NCI-H146 treated with DMSO at 0.1 percent for 48 hours (cell line): ENCODE measurements around the gene CAMK1.

Source experiments
- DNase-seq: peaks from one replicate; lab custom pipeline; 2025; ENCODE audit not compliant: unreplicated experiment; lab: John Stamatoyannopoulos, UW

The CAMK1 gene

GRCh38 chr3:9743548-9743947, 26.2 kb downstream of the CAMK1 start:
- DNase-seq: no peak

- DNase-seq: no peak
Measured at GRCh38 chr3:9742560-9742959, 27.2 kb downstream of the CAMK1 start.

GRCh38 chr3:9739181-9739580, 30.6 kb downstream of the CAMK1 start:
- no peak for DNase-seq

- DNase-seq: no peak
Measured at GRCh38 chr3:9736831-9737230, 32.9 kb downstream of the CAMK1 start.

GRCh38 chr3:9732740-9733115, 37.0 kb downstream of the CAMK1 start:
- DNase-seq: no peak

GRCh38 chr3:9732080-9732739, 37.5 kb downstream of the CAMK1 start:
- DNase-seq: no peak

GRCh38 chr3:9731206-9732079, 38.3 kb downstream of the CAMK1 start, which contains the start of gene BRPF1:
TSS of gene BRPF1 (plus strand) at chr3:9731735. CDS start at chr3:9734141, 2,406 bp downstream.
- peak; percentile 80 for DNase-seq

GRCh38 chr3:9730657-9731205, 39.0 kb downstream of the CAMK1 start:
- DNase-seq: peak; percentile 78

- DNase-seq: no peak
Measured at GRCh38 chr3:9729419-9729818, 40.3 kb downstream of the CAMK1 start.

- no peak for DNase-seq
Measured at GRCh38 chr3:9727743-9728142, 42.0 kb downstream of the CAMK1 start.

- peak; percentile 17 for DNase-seq
Measured at GRCh38 chr3:9727041-9727595, 42.6 kb downstream of the CAMK1 start.

- no peak for DNase-seq
Measured at GRCh38 chr3:9725775-9726515, 43.8 kb downstream of the CAMK1 start.

GRCh38 chr3:9721700-9722060, 48.1 kb downstream of the CAMK1 start:
- no peak for DNase-seq

- DNase-seq: no peak
Measured at GRCh38 chr3:9721015-9721699, 48.6 kb downstream of the CAMK1 start.

GRCh38 chr3:9718118-9718517, 51.6 kb downstream of the CAMK1 start:
- DNase-seq: no peak

GRCh38 chr3:9717563-9717962, 52.2 kb downstream of the CAMK1 start:
- no peak for DNase-seq

- DNase-seq: no peak
Measured at GRCh38 chr3:9716801-9717555, 52.8 kb downstream of the CAMK1 start.

- DNase-seq: no peak
Measured at GRCh38 chr3:9715764-9716437, 53.8 kb downstream of the CAMK1 start.

- DNase-seq: no peak
Measured at GRCh38 chr3:9715136-9715535, 54.6 kb downstream of the CAMK1 start.
